Activated CD8-positive, alpha-beta memory T cell treated with anti-CD3 and anti-CD28 coated beads for 1 hour (primary cell): ENCODE measurements around the gene INHBC.
"Not testable (repeated sequence)": the region's sequence is repeated elsewhere in the genome, so short reads cannot be mapped to it uniquely, and the experiment has no call there.

ENCODE experiments used
- DNase-seq, 2 donors: peaks; one replicate each; pipeline ENCODE4 v3.0.0-alpha.2; 2020; ENCODE audit warnings: low read depth in 1 of 2; ENCODE audit errors: extremely low read depth in 1 of 2

INHBC gene

DNA sequence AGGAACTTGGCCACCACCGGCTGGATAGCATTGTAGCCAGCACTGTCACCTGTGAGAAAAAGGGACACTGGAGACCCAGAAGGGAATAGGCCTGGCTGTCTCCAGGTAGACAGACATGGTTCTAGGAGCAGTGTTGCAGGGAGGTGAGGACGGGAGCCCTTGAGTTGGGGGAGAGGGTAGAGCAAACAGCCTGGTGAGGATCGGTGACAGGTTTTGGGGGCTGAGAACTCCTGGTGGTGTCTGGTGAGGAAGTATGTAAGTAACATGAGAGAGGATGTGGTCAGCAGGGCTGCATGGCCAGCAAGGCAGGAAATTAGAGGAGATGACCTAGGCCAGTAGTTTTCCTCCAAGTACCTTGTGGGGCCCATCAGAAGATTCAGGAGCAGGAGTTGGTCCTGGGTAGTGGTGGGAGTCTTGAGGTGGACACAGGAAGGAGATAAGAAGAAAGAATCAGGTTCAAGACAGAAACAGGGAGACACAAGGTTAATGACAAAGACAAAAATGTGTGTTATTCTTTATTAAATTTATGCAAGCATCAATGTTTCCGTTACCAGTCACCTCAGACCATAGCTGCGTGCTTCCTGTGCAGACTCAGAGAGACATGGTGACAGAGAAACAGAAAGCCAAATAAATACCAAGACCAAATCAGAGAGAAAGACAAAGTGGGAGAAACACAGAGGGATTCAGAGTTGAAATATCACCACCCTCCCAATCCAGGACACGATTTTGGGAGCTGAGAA is 45.0 kb downstream of the INHBC start, which contains the start of gene ARHGAP9:
Gene ARHGAP9, minus strand, starts transcription at position 491 of the 740 bp plus-strand sequence. Its CDS starts 460 bp downstream, at position 31.
- no peak for DNase-seq

DNA sequence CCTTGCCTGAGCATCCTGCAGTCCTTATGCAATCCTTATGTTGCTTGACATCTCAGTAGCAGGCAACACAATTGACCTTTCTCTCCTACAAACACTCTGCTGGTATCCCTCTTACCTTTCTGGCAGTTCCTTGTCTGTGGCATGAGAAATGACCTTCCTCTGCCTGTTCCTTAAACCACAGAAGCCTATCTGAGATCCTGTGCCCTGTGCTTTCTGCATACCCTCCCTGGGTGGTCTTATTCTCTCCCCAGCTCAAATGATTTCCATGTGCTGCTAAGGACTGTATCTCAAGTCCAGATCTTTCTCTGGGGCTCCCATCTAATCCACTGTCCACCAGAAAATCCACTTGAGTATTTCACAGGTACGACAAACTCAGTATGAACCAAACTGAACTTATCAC is 47.1 kb downstream of the INHBC start:
- no peak for DNase-seq

DNA sequence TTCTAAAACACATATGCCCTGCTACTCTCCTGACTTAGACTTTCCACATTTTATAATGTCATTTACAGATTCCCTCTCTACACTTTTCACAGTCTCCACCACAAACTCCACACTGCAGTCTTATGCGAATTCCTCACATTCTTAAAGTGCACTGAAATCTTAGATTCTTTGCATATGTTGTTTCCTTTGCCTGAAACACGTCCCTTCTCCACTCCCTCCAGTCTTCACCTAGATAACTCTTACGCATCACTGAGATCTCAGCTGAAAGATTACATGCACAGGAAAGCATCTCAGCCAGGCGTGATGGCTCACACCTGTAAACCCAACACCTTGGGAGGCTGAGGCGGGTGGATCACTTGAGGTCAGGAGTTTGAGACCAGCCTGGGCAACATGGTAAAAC is 48.9 kb downstream of the INHBC start:
- DNase-seq = no peak

DNA sequence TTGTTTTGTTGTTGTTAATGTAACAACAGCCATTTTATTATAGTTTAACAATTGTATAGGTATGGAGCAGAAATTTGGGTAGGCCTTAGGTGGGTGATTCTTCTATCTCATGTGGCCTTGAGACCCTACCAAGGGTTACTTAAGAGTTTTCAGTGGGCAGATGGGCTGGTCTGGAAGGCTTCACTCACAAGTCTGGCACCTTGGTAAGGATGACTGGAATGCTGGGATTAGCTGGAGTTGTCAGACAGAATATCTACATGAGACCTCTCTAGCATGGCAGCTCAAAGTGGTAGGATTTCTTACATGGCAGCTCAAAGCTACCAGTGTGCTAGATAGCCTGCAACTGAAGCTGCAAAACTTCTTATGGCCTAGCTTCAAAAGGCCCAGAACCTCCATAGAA is 51.1 kb downstream of the INHBC start:
- no peak for DNase-seq

DNA sequence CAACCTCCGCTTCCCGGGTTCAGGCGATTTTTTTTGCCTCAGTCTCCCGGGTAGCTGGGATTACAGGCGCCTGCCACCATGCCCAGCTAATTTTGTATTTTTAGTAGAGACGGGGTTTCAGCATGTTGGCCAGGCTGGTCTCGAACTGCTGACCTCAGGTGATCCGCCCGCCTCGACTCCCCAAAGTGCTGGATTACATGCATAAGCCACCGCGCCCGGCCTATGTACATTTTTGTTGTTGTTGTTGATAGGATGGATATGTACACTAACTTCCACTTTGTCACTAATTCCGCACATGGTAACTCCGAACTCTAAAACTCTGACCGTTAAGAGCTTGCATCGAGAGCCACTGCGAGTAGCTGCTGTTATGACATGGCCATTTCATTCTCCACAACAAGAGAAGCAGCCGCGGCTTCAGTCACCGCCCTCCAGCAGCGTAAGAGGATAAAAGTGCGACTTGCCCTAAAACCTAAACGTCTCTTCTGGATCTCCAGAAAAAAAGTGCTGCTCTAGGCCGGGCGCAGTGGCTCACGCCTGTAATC is 52.5 kb downstream of the INHBC start:
- DNase-seq = no peak

DNA sequence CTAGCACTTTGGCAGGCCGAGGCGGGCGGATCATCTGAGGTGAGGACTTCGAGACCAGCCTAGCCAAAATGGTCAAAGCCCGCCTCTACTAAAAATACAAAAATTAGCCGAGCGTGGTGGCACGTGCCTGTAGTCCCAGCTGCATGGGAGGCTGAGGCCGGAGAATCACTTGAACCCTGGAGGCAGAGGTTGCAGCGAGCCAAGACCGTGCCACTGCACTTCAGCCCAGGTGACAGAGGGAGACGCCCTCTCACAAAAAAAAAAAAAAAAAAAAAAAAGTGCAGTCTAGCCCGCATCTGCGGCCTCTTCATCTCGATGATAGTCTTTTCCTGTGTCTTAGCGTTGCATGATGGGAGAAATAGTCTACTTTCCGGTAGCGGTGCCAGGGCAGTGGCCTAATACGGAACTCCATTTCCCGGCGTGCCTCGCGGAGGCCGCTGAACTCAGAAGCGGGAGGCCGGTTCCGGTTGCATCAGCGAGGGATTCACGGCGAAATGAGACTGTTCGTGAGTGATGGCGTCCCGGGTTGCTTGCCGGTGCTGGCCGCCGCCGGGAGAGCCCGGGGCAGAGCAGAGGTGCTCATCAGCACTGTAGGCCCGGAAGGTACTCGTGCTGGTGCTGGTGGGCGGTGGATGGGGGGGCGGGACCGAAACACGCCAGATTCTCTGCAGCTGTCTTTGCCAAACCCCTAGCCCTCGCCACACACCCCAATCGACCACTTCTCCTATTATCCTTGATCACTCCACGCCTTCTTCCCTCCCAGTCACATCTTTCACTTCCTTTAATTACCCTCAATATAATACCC is 53.2 kb downstream of the INHBC start, which contains the start of gene MARS1:
Gene MARS1, plus strand, starts transcription at position 472 of the 805 bp plus-strand sequence. Its CDS starts 23 bp downstream, at position 495.
- peak; percentile 80 to 81 for DNase-seq

DNA sequence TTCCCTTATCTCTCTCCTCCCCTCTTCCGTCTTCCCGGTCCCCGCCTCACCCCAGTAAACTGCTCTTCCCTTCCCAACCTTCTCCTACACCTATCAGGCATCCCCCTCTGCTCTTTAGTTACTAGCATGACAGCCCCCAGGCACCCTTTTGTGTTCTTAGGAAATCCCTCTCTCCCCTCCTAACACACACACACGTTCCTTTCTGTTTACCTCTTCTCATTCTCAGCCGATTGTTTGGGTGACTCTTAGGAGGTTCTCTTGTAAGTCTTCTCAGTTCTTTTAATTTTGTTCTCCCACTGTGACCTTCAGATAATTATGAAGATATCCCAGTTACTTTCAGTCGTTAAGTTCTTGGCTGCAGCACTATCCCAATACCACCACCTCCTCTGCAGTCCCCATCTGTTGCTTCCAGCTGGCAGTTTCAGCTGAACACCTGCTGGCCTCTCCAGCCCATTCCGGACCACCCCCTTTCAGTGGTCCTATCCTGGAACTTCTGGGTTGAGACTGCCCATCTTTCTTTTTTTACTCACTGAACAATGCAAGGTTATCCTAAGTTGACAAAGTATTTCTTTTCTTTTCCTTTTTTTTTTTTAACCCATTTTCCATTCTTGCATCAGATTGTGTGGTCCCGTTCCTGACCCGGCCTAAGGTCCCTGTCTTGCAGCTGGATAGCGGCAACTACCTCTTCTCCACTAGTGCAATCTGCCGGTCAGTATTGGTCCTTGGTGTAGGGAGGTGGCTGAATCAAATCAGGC is 54.0 kb downstream of the INHBC start:
- no peak for DNase-seq

DNA sequence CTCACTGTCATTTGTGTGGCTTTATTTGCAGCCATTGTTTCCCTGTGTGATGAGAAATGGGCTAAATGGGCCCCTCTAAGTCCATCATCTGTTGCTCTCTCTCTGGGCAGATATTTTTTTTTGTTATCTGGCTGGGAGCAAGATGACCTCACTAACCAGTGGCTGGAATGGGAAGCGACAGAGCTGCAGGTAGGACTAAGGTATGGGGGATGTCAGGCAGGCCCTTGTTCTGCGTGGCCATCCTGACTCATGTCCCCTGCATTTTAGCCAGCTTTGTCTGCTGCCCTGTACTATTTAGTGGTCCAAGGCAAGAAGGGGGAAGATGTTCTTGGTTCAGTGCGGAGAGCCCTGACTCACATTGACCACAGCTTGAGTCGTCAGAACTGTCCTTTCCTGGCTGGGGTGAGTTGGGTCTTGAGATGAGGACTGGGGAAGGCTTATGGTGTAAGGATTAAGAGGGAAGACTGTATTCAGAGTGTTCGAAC is 54.6 kb downstream of the INHBC start:
- DNase-seq = no peak

DNA sequence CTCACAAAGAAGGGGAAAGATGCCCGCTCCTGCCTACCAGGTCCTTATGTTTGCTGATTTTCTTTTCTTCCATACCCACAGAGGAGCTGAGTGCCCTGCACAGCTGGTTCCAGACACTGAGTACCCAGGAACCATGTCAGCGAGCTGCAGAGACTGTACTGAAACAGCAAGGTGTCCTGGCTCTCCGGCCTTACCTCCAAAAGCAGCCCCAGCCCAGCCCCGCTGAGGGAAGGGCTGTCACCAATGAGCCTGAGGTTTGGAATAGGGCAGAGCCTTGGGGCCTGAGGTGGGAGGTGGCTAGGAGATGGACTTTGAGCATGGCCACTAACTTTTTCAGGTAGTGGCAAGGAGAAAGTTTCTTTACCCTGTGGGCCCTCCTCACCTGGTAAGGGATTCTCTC is 55.5 kb downstream of the INHBC start:
- no peak for DNase-seq

DNA sequence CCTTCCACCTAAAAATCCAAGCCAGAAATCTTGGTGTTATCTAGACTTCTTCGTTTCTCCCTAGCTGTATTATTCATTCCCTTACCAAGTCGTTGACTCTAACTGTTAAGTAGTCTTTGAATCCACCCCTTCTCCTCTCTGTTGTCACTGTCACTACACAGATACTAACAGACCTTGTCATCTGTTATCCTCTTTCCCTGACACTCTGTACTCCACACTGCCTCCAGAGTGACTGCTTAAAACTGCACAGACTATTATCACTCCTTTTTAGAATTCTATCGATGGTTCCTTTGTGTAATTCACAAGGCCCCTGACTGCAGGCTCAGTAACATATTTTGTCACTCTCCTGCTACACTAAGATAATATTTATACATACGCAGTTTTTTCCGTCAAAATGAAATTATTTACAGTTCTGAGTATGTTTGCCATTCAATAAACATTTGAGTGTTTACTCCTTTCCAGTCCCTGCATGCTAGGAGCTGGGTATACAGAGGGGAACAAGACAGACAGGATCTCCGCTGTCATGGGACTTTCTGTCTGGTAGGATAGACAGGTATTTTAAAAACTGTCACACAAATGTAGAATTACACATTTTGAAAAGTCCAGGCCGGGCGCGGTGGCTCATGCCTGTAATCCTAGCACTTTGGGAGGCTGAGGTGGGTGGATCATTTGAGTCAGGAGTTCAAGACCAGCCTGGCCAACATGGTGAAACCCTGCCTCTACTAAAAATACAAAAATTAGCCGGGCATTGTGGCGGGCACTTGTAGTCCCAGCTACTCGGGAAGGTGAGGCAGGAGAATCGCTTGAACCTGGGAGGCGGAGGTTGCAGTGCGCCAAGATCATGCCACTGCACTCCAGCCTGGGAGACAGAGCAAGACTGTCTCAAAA is 57.1 kb downstream of the INHBC start:
- no peak for DNase-seq

DNA sequence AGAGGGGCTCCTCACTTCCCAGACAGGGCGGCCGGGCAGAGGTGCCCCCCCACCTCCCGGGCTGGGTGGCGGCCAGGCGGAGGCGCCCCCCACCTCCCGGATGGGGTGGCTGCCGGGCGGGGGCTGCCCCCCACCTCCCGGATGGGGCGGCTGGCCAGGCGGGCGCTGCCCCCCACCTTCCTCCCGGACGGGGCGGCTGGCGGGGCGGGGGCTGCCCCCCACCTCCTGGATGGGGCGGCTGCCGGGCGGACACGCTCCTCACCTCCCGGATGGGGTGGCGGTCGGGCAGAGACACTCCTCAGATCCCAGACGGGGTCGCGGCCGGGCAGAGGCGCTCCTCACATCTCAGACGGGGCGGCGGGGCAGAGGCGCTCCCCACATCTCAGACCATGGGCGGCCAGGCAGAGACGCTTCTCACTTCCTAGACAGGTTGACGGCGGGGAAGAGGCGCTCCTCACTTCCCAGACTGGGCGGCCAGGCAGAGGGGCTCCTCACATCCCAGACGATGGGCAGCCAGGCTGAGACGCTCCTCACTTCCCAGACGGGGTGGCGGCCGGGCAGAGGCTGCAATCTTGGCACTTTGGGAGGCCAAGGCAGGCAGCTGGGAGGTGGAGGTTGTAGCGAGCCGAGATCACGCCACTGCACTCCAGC is 60.6 kb downstream of the INHBC start:
- DNase-seq = not testable (repeated sequence)

DNA sequence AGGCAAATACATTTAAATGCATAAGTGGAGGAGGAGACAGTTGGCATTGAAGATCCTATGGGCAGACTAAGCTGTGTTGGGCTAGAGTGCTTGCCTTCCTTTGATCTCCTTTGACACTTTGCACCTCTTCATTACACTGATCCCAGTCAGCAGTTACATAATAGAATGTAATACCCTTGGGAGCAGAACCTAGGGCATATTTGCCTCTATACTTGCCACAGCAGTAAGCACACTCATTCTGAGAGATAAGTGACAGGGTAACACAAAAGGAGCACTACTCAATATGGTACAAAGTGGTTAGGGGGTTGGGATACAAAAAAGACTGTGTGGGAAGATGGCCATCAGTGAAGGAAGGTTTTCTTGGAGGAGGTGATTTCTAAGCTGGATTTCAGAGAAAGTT is 62.2 kb downstream of the INHBC start:
- no peak for DNase-seq

DNA sequence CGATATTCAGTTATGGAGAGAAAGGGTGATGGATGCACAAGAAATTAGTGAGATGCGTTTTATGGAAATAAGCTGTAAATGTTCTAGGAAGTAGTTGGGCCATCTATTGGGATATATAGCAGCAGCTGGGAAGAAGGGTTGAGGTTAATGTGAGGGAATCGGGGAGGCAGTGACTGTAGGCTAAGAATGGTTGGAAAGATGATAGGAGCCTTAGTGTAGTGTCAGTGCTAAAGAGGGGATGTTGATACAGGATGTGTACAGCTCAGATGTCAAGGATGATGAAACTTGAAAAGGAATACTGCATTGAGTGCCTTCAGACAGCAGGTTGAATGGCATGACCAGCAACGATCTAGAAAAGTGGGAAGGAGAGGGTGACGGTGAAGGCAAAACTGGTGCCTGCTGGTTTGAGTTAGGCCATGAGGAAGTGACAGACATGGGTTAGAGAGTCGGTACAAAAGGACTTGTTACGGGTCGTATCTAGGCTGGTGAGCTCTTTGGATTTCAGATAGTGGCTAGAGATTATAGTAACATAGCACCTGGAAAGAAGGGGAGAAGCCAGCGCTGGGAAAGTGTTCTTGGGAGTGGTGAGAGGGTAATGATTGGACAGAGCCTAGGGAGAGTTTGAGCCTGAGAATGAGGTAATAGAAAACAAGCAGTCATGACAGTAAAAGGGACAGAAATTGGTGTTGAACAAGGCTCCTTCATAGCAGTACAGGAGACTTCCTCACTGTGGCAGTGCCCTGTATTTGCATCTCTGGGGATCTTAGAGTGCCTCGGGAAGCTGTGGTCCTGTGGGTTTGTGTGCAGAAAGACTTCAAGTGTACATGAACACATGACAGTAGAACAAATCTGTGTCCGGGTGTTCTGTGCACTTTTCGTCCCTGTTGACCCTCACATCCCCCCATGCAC is 62.9 kb downstream of the INHBC start:
- DNase-seq = no peak

DNA sequence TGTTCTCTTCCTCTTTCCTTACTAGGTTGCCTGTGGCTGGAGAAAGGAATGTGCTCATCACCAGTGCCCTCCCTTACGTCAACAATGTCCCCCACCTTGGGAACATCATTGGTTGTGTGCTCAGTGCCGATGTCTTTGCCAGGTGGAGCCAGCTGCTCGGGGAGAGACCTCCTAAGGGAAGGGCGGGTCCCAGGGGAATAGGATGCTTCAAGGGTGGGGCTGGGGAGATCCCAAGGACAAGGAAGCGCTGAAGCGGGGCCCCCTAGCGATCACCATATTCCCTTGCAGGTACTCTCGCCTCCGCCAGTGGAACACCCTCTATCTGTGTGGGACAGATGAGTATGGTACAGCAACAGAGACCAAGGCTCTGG is 63.5 kb downstream of the INHBC start:
- DNase-seq = no peak

DNA sequence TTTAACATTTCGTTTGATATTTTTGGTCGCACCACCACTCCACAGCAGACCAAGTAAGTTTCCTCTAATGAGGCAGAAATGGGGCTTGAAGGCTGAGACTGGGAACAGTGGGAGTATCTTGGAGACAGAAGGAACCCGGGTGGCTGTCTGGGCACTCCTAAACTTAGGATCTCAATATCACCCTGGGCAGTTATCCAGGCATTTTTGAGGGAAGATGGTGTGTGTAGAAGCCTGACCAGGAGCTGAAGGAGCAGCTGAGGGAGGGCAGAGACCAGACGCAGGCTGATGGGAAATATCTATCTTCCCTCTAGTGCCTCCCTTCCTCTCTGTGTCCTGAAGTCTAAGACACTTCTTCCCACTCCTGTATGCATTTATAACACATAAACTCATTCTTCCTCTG is 64.0 kb downstream of the INHBC start:
- no peak for DNase-seq

DNA sequence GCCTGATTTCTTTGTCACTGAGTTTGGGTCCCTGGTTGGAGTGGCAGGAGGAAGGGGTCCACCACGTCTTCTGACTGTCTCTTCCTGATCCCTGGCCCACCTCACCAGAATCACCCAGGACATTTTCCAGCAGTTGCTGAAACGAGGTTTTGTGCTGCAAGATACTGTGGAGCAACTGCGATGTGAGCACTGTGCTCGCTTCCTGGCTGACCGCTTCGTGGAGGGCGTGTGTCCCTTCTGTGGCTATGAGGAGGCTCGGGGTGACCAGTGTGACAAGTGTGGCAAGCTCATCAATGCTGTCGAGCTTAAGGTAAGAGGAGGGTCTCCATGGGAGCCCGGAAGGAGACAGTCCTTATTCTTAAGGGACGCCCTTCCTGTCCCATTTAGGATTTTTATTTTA is 65.6 kb downstream of the INHBC start:
- no peak for DNase-seq
